CD4-positive, alpha-beta T cell treated with Interleukin-6 for 4 hours (primary cell): ENCODE data around the gene CDH2.

ENCODE experiments used
- DNase-seq: peaks from one replicate; pipeline ENCODE4 v3.0.0-alpha.2; 2020; ENCODE audit warnings: mixed read lengths

CDH2 gene

DNA sequence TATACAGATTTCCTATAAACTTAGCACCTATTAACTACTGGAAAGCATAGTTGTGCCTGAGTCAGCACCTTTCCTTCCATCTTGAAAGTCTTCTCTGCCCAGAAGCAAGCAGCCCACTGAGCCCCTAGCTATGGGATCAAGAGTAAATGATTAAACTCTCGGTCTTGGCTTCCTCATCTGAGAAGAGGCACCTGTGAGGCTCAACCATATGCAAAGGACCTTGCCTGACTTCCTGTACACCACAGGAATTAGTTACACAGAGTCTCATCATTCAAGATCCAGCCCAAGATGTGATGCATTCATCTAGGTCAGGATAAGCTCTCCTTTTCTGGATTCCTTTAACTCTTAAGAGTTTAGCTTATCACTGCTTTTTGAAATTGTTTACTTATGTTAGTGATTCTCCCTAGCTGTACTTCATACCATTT, 96.0 kb downstream of the CDH2 start:
- DNase-seq: no peak

DNA sequence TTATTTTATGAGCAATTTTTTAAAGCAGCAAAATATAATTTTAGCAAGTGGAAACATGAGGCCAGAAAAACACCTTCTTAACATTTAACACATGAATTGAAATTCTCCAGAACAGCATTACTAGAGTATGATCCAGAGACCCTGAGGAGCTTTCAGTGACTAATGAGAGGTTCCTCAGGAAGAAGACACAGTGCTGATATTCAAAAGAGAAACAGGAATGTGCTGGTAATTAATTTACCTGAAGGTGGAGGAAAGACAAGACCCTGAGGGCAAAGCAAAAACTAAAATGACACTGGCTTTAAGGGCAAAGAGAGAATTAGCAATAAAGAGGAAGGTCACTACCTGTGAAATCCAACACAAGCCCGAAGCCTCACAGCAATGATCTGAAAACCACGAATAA, 97.0 kb downstream of the CDH2 start:
- no peak for DNase-seq

DNA sequence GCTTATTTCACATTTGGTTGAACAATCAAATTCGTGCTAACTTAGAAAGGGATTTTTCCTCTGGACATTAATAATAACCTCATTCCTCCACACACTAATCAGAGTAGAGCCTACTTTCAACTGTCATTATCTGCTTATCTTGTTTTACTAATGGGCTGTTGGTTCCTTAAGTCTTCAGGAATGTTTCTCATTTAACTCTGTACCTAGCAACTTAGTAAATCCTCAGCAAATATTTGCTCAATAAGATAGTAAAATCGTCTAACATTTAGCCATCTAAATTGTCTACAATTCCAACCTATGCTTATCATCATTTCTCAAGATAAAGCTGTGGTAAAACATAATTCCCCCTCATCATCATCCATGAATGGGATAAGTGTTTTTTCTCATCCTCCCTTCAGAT, 98.1 kb downstream of the CDH2 start:
- DNase-seq: no peak

DNA sequence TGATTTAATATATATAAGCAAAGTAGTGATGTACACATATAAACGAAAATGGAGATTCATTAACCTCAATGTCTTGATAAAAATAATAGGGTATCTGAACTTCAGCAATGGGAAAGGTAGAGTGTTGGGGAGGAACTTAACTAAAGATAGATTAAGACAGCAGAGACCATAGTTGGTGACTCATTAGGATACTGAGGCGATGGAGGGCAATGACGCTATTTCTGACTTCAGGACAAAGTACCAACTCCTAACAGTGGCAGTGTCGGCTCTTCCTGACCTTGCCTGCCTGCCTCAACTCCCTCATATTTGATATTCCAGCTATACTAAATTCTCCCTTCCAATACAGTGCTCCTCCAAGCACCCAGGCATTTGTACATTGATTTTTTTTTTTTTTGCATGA, 98.6 kb downstream of the CDH2 start:
- DNase-seq: no peak

DNA sequence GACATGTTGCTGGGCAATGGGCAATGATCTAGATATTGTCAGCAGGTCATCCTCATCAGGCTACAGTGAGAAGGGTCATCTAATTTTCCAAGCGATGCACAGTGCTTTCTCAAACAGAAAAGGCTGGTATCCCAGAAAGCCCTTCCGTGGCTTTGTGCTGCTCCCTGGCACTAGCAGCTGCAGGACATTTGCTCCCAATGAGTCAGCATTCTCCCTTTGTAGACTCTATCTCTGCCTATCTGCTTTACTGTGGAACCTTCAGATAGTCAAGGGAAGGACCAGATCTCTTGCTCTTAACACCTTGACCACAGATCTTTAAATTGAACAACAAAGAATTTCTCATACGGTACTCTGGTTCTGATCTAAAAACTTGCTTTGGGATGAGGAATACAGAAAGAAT, 101.4 kb downstream of the CDH2 start:
- no peak for DNase-seq

DNA sequence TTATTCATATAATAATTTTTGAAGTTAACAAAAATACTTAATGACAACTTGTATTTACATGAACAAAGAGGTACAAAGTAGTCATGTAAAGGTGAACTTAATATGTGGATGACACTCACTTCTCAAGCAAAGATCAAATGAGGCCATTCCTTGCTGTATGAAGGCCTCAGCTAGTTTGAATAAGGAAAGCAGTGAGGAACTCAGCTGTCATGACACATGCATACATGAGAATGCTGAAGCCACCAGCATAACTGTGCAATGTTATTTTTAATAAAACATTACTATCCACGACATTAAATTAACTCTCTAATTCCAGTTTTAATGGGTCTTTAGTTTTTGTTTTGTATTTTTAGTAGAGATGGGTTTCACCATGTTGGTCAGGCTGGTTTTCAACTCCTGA, 102.9 kb downstream of the CDH2 start:
- no peak for DNase-seq

DNA sequence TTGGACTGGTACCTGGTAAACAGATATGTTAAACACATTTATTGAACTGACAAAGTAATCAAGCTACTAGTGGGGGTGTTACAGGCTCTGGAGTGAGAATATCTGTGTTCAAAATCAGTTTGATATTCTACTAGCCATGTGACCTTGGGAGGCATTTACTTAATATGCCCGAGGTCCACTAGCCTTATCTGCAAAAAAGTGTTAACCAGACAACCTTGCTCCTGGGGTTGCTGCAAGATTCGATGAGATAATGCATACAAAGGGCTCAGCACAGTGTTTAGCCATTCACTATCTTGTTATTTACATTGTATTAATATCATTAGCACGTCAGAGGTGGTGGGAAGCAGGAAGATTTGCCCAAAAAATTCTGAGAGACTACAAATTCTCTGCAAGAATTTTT, 103.3 kb downstream of the CDH2 start:
- DNase-seq: no peak

DNA sequence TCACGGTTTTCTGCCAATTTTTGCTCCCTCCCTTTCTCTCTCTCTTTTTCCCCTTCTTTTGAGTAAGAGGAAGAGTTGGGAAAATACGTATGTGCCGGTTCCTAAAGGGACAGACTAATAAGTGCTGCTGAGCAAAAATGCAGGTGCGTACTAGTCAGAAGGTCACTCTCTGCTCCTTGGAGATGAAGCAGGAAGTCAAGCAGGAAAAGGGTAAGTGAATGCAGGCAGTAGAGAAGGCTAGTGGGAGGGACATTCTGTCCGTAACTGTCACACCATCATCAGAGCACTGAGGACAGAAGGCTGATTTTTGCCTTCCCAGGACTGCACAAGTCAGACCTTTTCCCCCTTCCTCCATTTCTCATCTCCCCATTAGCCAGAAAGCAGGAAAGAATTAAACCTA, 105.7 kb downstream of the CDH2 start:
- DNase-seq: no peak

DNA sequence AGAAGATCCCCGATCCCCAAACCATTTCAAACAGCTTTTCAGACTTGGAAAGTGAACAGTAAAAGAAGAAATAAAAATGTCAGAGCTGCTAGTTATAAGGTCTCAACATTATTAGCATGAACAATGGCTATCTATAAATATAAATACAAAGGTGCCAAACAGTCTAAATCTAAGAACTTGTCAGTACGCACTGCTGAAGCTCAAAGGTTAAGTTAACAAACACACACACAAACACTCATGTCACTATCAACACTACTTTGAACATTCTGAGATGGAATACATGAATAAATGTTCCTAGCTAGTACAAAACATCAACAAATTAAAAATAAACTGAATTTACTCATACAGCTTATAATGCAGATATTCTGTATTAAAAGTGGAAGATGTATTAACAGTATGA, 108.7 kb downstream of the CDH2 start:
- no peak for DNase-seq

DNA sequence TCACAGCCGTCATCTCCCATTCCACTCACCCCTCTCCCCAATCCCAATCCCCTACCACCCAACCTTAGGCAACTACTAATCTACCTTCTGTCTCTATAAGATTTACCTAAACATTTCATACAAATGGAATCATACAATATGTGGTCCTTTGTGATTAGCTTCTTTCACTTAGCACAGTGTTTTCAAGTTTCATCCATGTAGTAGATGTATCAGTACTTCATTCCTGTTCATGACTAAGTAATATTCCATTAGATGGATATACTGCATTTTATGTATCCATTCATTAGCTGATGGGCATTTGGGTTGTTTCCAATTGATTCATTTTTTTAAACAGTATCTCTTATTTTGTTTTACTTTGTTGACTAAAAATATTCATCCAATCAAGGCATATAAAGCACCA, 109.6 kb downstream of the CDH2 start:
- DNase-seq: no peak

DNA sequence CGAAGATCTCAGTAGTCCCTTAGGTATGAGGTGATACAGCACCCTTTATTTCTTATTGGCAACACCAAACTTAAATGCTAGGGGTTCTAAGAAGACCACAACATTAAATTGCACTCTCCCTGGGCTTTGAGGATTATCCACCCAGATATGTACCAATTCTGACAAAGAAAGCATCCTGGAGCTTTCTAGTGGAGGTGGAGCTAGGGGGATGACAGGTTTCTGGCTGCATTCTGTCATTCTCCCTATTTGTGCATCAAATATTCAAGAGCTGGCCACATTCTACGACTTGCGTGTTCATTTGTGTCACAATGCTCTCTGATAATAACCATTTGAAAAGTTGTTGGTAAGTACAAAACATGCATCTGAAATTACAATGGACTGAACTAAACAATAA, 111.1 kb downstream of the CDH2 start:
- no peak for DNase-seq

DNA sequence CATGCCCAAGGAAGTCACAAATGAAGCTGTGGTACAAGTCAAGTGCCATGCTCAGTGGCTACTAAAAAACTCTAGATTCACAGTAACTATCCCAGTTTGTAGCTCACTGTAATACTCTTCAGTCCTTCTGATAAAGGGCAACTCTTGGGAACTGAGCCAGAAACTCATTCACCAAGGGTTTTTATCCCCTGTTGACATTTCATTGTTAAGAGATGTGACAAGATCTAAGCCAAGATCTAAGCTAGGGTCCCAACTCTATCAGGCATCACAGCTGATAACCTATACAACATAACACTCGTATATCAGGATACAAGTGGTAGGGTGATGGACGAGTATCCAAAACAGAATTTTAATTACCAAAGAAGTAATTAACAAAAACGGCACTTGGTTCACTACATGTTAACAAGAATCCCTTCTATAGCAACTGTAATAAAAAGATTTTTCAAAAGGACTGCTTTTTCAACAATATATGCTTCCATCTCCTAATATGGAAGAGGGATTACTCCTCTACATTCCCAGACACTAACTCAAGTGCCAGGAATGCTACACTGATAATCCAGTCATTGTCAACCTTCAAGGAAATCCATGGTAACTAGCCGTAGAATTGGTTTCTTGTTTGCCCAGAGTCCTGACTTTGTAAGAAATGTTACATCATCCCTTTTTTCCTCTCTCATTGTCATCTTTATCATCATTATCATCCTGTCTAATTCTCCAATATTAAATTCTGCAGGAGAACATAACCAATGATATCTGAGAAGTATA, 111.7 kb downstream of the CDH2 start:
- no peak for DNase-seq

DNA sequence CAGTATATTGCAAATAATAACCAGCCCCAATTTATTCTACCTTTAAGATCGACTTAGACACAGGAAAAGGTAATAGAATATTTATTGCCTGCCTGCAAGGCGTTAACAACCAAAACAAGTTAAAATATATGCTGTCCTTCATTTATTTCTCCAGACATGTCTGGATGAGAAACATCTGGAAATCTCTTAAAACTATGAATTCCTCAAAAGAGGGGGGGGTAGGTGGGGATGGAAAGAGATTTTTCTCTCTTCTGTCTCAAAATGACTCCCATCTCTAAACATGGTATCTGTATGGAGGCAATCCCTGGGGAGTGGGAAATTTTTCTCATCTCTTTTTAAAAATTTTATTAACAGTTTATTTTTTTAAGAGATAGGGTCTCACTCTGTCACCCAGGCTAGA, 113.0 kb downstream of the CDH2 start:
- DNase-seq: no peak

DNA sequence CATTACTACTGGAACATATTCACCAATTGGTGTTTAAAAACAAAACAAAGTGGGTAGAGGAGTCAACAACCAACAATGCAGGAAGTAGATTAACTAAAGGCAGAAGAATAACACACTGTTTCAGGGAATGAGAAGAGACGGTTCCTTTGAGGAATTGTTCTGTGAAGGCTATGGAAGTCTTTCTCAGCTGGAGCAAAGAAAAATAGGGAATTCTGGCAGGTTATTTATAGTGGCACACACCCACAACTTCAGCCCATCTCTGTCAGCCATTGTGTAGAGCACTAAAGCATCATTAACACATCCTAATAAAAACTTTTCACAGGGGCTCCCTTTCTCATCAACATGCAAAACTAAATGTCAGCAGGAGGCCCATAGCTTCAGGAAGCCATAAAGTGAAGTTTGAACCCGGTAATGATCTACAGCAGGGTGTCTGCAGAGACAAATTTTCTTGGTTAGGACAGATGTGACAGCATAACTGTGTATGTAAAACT, 113.6 kb downstream of the CDH2 start:
- no peak for DNase-seq

DNA sequence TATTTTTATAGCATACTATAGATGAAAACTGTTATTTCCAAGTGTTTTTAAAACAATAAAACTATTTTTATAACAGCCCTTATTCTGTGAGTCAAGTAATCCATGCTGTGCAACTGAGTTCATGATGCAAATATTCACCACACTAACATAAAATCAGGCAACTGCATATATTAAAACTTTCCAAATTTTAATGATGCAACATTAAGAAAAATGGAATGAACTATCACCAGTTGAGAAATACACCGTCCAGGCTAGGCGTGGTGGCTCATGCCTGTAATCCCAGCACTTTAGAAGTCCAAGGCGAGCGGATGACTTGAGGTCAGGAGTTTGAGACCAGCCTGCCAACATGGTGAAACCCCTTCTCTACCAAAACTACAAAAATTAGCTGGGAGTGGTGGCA, 114.5 kb downstream of the CDH2 start:
- DNase-seq: no peak

DNA sequence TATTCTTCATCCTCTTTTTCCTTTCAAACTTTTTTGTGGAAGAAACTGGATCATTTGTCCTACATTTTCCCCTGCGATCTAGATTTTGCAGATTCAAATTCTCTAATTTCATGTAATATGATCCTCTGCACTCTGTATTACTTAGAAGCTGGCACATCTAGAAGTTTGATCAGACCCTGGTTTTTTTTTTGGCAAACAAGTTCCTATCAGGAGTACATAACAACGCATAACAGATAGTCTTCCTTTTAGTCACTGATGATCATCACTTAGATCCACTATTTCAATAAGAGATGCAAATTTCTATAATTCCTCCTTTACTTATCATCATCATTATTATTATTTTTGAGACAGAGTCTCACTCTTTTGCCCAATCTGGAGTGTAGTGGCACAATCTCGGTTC, 117.1 kb downstream of the CDH2 start:
- no peak for DNase-seq

DNA sequence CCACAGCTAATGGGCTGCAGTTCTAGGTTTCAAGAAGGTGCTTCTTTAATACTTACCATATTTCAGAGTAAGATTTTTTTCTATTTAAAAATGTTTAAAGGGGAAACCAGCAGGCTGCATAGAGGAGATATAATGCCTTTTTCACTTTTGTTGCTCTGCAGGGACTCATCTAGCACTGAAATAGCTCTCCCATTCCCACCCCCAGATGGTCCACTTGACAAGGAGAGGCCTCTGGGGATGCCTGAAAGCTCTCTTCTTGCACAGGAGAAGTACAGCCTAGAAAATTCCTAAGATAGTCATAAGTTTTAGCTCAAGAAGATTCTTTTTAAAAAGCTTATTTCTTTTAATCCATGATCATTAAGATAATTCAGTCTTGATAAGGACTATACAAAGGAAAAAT, 126.4 kb downstream of the CDH2 start:
- DNase-seq: no peak

DNA sequence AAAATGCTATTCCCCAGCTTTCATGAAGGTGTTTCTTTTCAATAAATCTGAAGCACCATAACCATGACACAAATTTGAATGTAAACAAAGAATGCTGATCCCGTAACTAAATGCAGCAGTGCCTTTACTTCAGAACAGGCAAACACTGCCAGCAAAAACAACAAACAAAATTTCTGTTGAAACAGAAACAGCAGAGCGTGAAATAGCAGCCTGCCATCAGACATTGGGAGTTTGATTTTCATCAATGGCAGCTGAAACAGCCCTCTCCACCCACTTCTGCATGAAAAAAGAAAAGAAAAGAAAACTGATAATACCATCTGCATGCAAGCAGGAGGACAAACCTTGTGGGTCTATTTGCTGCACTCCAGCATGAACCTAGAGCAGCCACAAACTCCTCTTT, 128.3 kb downstream of the CDH2 start:
- no peak for DNase-seq

DNA sequence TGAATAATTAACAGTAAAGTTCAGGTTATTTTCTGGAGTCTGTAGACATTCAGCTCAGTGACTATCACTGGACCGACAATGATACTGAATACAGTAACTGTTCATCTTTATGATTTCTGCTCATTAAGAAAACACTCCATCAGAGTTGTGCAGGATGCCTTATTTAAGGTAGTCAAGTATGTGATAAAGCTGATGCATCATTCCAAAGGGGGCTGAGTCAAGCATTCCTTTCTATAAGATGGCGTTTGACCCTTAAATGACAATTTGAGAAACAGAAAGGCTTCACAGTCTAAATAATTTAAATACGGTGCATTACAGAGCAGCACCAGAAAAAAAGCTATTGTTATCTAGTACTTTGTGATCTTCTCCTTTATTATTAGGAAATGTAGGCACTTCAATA, 131.1 kb downstream of the CDH2 start:
- no peak for DNase-seq

DNA sequence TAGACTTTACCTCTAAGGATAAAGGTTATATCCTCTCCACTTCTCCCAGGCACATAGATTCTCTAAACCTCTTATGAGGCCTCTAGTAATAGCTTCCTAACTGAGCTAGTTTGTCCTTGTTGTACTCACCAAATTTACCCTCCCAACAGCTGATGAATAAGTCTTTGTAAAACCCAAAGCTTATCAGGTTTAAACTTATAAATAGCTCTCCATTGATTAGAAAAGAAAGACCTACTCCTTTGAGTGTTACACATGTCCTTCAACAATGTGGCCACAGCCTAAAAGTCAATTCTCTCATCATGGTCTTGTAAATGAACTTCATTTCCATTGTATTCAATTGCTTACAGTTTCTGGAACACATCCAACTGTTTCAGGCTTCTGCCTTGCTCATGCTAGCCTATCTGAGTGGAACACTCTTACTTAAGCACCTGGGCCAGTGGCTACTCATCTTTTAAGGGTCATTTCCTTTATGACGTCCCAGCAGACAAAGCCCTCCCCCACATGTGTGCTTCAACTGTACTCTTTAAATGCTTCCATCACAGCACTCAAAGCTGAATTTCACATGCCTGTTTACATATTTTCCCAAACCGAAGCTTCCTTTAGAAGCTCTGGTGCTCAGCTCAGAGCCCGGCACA, 131.6 kb downstream of the CDH2 start:
- no peak for DNase-seq

DNA sequence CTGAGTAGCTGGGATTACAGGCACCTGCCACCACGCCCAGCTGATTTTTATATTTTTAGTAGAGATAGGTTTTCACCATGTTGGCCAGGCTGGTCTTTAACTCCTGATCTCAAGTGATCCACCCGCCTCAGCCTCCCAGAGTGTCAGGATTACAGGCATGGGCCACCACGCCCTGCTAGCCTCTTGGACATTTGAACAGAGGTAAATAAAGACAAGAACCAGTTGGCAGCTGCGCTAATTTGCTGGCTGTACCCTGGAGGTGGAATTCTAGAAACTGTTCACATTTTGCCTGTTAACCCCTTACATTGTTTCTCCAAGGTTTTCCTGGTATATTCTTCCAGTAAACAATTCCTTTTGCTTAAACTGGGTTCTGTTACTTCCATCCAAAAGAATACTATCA, 132.9 kb downstream of the CDH2 start:
- DNase-seq: no peak

DNA sequence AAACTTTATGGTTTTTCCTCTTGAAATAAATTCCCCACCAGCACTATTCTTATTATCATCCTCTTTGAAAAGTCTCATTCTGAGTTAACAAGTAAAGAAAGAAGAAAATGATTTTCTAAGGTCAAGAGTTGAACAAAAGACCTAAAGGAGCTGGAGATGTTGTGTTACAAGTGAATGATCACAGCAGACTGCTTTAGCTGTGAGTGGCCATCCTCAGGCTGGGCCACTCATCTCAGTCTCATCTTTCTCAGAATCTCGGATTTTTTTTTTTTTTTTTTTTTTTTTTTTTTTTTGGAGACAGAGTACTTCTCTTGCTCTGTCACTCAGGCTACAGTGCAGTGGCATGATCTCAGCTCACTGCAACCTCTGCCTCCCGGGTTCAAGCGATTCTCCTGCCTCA, 133.3 kb downstream of the CDH2 start:
- no peak for DNase-seq

DNA sequence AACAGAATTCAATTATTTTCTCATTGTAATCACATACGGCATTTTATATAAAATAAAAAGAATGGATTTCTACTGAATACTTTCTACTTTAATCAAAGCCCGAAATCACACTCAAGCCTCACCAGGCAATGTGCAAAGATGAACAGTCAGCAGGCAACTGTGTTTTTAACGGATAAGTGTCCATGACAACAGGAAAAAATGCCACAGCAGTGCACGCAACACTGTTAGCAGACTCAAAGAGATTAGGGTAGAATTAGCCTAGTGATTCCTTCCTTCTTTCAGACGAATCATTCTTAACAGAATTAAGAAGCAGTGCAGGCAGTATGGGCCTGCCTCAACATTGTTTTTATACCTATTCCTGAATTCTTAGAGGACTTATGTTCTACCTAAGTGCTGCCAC, 135.6 kb downstream of the CDH2 start:
- DNase-seq: no peak

DNA sequence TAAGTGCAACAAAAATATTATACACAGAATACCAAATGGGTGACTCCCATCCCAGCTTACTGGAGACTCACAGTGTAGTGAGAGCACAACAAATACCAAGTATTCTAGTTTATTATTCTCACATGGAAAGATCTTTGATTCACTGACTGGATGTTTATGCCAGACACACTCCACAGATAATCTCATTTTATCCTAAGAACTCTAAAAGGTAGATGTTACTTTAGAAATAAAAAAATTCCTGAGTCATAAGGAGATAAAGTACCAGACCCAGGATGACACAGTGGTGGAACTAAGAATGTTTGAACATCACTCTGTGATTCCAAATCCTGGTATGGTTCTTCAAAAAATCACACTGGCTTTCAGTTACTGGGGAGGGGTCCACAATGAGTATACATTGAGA, 136.2 kb downstream of the CDH2 start:
- DNase-seq: no peak

DNA sequence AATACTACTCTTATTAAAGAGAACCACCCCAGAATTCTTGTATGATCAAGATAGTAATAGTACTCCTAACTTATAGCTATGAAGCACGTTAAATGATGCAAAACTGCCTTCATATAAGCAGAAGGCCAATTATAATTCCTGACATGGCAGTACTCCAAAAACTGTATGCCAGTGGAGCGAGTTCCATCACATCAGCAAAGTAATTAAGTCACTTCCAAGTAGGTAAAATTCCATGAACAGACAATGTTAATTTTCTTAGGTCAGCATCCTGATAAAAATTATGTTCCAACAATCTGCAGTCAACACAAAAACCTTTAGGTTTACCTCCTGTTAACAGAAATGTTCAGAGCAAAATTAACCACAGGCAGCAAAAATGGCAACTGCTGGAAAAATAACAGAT, 136.7 kb downstream of the CDH2 start:
- no peak for DNase-seq
